NK-92 treated with Interleukin-12 subunit alpha and Interleukin-12 subunit beta, amount 100 ng/mL, for 24 hours (cell line): ENCODE data around the gene SLC19A1.

Experiments used
- DNase-seq: peaks from one replicate; lab custom pipeline; 2025; lab: John Stamatoyannopoulos, UW

The SLC19A1 gene

DNA sequence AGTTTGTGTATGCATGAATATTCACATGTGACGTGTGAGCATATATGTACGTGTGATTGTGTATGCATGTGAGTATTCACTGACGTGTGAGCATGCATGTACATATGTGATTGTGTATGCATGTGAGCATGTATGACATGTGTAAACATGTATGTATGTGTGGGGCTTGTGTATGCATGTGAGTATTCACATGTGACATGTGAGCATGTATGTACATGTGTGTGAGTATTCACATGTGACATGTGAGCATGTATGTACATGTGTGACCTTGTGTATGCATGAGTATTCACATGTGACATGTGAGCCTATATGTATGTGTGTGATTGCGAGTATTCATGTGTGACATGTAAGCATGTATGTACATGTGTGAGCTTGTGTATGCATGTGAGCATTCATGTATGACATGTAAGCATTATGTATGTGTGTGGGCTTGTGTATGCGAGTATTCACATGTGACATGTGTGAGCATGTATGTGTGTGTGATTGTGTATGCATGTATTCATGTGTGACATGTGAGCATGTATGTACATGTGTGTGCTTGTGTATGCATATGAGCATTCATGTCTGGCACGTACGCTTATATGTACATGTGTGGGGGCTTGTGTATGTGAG is 89.4 kb downstream of the SLC19A1 start:
- DNase-seq, result no peak

DNA sequence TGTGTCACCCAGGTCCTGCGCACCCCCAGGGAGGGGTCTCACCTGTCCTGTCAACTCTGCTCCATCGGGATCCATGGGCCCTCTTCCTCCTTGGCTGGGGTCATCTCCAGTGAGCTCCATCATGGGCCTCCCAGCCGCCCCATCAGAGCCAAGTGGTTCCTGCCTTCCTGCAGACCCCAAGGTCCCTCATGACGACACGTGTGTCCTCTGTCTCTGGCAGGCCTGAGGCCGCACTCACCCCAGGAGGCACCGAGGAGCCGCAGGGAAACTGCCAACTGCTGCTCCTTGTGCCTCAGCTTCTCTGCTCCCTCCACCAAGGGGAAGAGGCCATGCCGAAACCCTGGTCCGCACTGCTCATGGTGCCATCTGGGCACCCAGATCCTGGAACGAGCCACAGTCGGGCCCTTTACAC is 90.5 kb downstream of the SLC19A1 start:
- DNase-seq, result no peak

DNA sequence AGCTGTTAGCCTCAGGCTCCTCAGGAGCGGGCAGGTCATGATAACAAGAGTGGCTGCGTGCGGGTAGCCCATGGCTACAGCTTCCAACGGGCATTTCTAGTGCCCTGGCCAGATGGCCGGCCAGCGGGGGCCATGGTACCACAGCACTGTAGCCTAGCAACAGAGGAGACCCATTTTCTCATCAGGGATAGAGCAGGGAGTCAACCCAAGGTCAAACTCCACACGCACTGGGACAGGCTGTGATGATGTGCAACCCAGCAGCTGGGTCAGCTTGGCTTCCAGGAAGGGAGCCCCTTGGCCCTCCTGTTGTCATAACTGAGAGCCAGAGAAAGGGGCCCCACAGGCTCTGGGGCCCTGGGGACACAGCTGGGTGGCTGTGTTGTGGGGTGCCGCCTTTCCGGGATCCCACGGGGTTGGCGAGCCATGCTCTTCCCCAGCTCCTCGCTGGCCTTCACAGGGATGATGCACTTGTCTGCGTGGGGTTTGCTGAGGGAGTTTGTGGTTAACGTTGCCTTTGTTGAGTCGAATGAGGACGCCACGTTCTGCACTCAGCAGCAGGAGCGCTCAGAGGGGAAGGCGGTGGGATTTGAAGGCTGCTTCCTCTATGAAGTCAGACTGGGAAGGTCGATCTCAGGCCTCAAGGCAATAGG is 91.0 kb downstream of the SLC19A1 start:
- no peak for DNase-seq

DNA sequence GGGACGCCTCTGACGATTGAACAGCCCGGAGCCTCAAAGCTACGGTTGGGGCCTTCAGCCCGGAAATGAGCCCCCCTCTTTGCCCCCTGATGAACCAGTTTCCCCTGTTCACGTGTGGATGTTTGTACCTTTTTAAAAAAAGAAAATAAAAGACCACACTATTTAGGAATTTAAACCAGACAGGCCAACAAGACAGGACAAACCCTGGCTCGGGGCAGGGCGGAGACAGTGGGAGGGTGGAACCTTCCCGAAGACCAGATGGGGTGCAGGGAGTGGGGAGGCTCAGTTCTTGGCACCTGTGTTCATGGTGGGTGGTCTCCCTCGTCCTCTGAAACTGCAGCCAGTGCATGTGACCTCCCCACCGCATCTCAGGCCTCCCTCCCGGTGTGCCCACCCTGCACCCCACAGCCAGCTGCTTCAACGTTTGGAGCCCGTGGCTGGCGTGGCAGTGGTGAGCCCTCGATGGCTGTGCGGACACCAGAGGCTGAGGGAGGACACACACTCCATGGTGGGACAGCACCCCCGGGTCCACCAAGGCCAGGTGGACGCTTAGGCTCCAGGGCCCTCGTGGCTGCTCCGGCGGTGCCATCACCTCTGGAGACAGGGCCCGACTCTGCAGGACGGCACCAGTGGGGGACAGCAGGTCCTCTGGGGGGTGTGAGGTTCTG is 91.7 kb downstream of the SLC19A1 start:
- no peak for DNase-seq

DNA sequence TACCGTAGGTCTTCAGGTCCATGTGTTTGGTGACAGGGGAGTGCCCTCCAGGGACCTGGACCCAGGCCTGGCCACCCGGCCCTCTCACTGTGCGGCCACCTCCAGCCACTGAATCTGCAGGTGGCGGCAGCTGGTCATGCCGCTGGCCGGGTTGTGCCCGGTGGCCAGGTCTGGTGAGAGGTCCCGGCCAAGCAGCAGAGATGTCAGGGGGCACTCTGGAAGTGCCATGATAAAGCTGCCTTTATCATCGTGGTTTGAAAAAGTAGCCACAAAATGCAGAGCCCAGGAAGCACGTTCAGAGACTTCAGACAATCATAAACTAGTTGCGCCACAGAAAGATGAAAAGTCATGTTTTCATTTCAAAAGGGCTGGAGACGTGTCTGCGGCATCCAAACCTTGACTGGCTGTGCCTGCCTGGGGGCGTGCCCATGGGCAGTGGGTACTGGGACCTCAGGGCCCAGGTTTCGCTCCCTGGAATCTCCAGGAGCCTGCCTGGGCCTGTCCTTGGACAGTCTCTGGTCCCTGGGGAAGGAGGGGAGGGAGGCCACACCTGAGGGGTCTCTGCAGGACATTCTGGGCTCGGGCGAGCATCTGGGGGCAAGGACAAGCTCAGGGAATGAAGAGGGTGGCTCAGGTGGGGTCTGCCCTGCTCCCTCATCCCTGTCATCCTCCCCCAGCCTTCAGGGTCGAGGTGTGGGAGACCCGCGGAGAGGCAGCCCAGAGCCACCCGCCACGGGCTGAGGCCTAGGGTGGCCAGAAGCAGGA is 92.4 kb downstream of the SLC19A1 start:
- no peak for DNase-seq

DNA sequence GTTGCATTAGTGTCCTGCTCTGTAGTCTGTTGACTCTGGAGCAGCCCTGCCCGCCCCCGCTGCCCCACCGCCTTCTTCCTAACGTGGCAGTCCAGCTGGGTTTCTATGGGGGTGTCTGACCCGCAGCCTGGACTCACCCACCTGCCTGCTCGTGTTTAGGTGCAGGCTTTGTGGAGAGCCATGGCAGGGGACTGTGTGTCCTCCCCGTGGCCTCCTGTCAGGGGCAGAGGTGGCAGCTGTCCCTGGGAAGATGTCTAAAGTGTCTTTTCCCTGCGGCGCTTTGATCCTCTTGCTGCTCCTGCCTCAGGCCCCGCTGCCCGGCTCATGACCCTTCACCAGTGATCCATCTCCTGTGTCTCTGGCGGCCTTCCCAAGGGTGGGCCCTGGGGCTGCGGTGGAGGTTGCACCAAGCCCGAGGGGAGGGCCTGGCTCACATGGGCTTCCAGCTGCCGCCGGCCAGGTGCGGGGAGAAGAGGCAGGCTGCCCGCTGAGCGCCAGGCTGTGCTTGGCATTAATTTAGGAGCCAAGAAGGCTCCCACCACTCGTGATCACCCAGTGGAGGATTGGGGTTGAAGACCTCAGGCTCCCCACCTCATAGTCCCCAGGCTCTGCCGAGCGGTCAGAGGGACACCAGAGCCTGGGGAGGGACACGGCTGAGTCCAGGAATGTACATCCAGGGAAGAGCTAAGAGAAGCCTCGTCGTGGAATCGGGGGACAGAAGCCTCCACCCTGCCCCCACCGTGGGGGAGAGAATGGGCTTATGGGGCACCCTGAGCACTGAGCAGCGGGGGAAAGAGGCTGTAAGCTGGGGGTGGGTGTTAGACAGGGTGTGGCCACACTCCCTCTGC is 93.2 kb downstream of the SLC19A1 start:
- no peak for DNase-seq

DNA sequence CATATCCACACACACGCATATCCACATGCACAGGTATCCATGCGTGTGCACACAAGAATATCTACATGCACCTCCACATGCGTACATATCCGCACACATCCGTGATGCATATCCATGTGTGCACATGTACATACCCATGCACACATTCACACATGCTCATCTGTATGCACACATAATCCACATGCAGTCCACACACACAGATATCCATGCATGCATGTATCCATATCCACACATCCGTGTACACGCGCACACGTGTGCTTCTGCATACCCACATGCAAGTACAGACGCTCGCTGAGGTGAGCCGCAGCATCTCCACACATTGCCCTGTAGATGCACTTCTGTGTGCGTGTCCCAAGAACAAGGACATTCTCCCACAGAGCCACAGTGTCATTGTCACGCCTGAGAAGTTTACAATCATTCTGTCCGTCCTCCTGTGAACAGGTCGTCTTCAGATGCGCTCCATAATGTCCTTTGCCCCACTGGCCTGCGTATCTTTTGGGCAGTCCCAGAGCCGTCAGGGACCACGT is 93.9 kb downstream of the SLC19A1 start:
- DNase-seq, result no peak
